Measurements from ENCODE around the gene MYO7A. TPM values are rescaled to one million over a fixed set of nuclear protein-coding genes. Genes with fewer than 3 reads are reported as not detected.

The MYO7A gene
- polyA plus RNA-seq, 1 donor (not counting 4 experiments of a cell fraction or from before 2014, with no cell fraction given), result 0.75 TPM

DNA sequence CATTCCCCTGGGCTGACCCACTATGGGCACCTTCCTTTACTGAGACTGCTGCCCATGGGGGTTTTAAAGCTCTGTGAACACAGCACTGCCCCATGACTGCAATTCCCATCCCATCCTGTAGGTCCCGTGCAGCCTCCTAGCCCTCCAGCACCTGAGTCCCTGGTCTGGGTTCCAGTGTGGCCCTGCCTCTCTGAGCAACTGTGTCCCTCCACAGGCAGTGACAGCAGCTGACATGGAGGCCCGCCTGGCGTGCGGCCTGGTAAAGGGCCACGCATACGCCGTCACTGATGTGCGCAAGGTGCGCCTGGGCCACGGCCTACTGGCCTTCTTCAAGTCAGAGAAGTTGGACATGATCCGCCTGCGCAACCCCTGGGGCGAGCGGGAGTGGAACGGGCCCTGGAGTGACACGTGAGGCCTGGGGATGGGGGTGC is 12.8 kb upstream of the MYO7A start:
- H3K79me2 ChIP-seq (ENCODE audit: control insufficient read depth, insufficient read depth, low read length), result no peaks in the 10 kb centered on the region
- no peak overlapping the region for H3K4me2 ChIP-seq (ENCODE audit: control insufficient read depth, extremely low read depth, insufficient read depth, low read depth, low read length)
- no peak overlapping the region for H3K4me3 ChIP-seq (ENCODE audit: control insufficient read depth in 2 of 3, extremely low read depth in 1 of 3, insufficient read depth in 2 of 3, low read depth in 1 of 3, low read length in 3 of 3)
- H4K20me1 ChIP-seq (ENCODE audit: control insufficient read depth, extremely low read depth, insufficient read depth, low read length), result no peaks in the 10 kb centered on the region
- DNase-seq (ENCODE audit: low read depth, low spot score) (no peak), FAIRE-seq (no peak)
- TF ChIP-seq, protein P1, sequence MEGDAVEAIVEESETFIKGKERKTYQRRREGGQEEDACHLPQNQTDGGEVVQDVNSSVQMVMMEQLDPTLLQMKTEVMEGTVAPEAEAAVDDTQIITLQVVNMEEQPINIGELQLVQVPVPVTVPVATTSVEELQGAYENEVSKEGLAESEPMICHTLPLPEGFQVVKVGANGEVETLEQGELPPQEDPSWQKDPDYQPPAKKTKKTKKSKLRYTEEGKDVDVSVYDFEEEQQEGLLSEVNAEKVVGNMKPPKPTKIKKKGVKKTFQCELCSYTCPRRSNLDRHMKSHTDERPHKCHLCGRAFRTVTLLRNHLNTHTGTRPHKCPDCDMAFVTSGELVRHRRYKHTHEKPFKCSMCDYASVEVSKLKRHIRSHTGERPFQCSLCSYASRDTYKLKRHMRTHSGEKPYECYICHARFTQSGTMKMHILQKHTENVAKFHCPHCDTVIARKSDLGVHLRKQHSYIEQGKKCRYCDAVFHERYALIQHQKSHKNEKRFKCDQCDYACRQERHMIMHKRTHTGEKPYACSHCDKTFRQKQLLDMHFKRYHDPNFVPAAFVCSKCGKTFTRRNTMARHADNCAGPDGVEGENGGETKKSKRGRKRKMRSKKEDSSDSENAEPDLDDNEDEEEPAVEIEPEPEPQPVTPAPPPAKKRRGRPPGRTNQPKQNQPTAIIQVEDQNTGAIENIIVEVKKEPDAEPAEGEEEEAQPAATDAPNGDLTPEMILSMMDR (optimal IDR thresholded peaks at IDR 0.05 in 1 of 3, IDR thresholded peaks at IDR 0.05 in 1 of 3, conservative IDR thresholded peaks at IDR 0.05 in 1 of 3; ENCODE audit: extremely low read depth in 1 of 3, insufficient read depth in 2 of 3, low read length in 3 of 3), result peak; percentile 7 to 49 (median 30)
- TF ChIP-seq EZH2 (IDR thresholded peaks at IDR 0.05; ENCODE audit: low read length), result no peak
- no peaks in the 10 kb centered on the region for H3K9me1 ChIP-seq (ENCODE audit: control insufficient read depth, extremely low read depth, insufficient read depth, low read length)
- no peak overlapping the region for H2AFZ ChIP-seq (ENCODE audit: control insufficient read depth, low read length)
- no peak overlapping the region for H3K27ac ChIP-seq (ENCODE audit: control insufficient read depth, insufficient read depth, low read length)
- dilution Hi-C loops (cut with MboI; ENCODE audit: extremely low pct_ligation_motif_present, low sequenced_read_pairs), result no loop called here
- no peaks in the 10 kb centered on the region for H3K36me3 ChIP-seq (ENCODE audit: control insufficient read depth in 2 of 2, extremely low read depth in 1 of 2, insufficient read depth in 2 of 2, low read length in 2 of 2)
- H3K4me1 ChIP-seq (ENCODE audit: control insufficient read depth, extremely low read depth, insufficient read depth, low read length), result no peaks in the 10 kb centered on the region
- H3K27me3 ChIP-seq (ENCODE audit: control insufficient read depth, extremely low read depth, insufficient read depth, low read length), result no peaks in the 10 kb centered on the region
- H3K9me3 ChIP-seq (ENCODE audit: control insufficient read depth, low read depth, low read length), result no peaks in the 10 kb centered on the region
- H3K9ac ChIP-seq (ENCODE audit: control insufficient read depth, extremely low read depth, insufficient read depth, low read length), result no peak overlapping the region

DNA sequence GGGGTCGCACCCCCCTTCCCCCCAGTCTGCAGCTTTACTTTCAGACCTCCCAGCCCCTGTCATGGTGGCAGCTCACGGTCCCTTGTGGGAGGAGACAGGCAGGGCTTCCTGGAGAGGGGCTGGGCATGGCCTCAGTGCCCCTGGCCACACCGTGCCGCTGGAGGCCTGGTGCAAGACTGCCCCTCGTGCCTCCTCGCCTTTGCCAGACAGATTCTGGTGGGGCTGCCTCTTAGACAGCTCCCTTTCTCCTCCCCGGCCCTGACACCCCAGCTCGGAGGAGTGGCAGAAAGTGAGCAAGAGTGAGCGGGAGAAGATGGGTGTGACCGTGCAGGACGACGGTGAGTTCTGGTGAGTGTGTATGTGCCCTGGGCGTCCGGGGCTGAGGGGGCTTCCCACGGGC is 12.1 kb upstream of the MYO7A start:
- TF ChIP-seq, protein P1 (optimal IDR thresholded peaks at IDR 0.05 in 1 of 3, IDR thresholded peaks at IDR 0.05 in 1 of 3, conservative IDR thresholded peaks at IDR 0.05 in 1 of 3; ENCODE audit: extremely low read depth in 1 of 3, insufficient read depth in 2 of 3, low read length in 3 of 3), result no peak
- no peak for TF ChIP-seq EZH2 (IDR thresholded peaks at IDR 0.05; ENCODE audit: low read length)
- Histone ChIP-seq H3K9ac (ENCODE audit: control insufficient read depth, extremely low read depth, insufficient read depth, low read length) (no peak overlapping the region), H3K36me3 (ENCODE audit: control insufficient read depth in 2 of 2, extremely low read depth in 1 of 2, insufficient read depth in 2 of 2, low read length in 2 of 2) (no peaks in the 10 kb centered on the region), H3K4me1 (ENCODE audit: control insufficient read depth, extremely low read depth, insufficient read depth, low read length) (no peaks in the 10 kb centered on the region), H3K27ac (ENCODE audit: control insufficient read depth, insufficient read depth, low read length) (no peak overlapping the region), H3K27me3 (ENCODE audit: control insufficient read depth, extremely low read depth, insufficient read depth, low read length) (no peaks in the 10 kb centered on the region), H3K9me3 (ENCODE audit: control insufficient read depth, low read depth, low read length) (no peaks in the 10 kb centered on the region), H4K20me1 (ENCODE audit: control insufficient read depth, extremely low read depth, insufficient read depth, low read length) (no peaks in the 10 kb centered on the region), H2AFZ (ENCODE audit: control insufficient read depth, low read length) (no peak overlapping the region), H3K4me2 (ENCODE audit: control insufficient read depth, extremely low read depth, insufficient read depth, low read depth, low read length) (no peak overlapping the region), H3K4me3 (ENCODE audit: control insufficient read depth in 2 of 3, extremely low read depth in 1 of 3, insufficient read depth in 2 of 3, low read depth in 1 of 3, low read length in 3 of 3) (no peak overlapping the region), H3K9me1 (ENCODE audit: control insufficient read depth, extremely low read depth, insufficient read depth, low read length) (no peaks in the 10 kb centered on the region), H3K79me2 (ENCODE audit: control insufficient read depth, insufficient read depth, low read length) (no peaks in the 10 kb centered on the region)
- dilution Hi-C loops (cut with MboI; ENCODE audit: extremely low pct_ligation_motif_present, low sequenced_read_pairs), result no loop called here
- no peak for FAIRE-seq
- no peak for DNase-seq (ENCODE audit: low read depth, low spot score)

All from keratinocyte (primary cell).